A549 (cell line): ENCODE measurements around the gene CT45A8.

Source experiments
- EP300 ChIP-seq, 2 experiments: fragments of >200 bp; sonication (Bioruptor Twin); formaldehyde crosslinking; IDR thresholded peaks; 2 replicates in 1 of 2; 3 replicates in 1 of 2; pipeline ENCODE4 v1.6.1; 2016 to 2017
- TF ChIP-seq, protein P1 (sequence below): IDR thresholded peaks from 2 replicates; pipeline ENCODE4 v1.6.1; 2012

DNA sequence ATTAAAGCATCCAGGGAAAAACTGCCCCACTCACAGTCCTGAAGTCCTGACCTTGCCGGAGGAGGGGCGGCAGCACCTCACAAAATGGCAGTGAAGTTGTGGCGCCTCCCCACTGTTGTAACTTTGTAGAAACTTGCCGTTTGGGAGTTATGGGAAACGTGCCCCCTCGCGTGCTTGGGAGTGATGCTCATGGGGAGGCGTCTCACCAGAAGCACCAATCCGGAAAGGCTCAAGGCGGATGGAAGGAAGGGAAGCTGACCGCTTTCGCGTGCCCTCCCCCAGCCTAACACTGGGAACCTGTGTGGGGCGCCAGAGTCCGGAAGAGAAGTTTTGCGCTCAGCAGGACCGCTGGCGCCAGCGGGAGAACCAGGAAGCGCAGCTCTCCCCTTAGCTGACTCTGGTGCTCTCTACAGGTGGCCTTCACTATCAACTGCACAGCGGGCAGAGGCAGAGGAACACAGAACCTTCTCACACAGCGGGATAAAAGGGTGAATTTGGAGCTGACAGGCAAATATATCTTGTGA lies 39.0 kb upstream of the CT45A8 start, which contains the start of the genes CT45A10 and SAGE1:
- TF ChIP-seq EP300 (IDR thresholded peaks at IDR 0.05), result no peak
- TF ChIP-seq, protein P1, sequence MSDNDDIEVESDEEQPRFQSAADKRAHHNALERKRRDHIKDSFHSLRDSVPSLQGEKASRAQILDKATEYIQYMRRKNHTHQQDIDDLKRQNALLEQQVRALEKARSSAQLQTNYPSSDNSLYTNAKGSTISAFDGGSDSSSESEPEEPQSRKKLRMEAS, result no peak
